Myocyte (in vitro differentiated cells): ENCODE data around the gene ELK4. TPM values are rescaled to one million over a fixed set of nuclear protein-coding genes. Genes with fewer than 3 reads are reported as not detected.
A peak's percentile ranks its signal among the peaks of the same experiment; 100 is the strongest.
"Not testable (repeated sequence)": the region's sequence is repeated elsewhere in the genome, so short reads cannot be mapped to it uniquely, and the experiment has no call there.

ENCODE experiments used
- DNase-seq: peaks from one replicate; pipeline ENCODE4 v3.0.0-alpha.2; 2012; ENCODE audit warnings: low read depth
- total RNA-seq: library from RNA; depleted of rRNA; stranded (reverse); fragments of >200 nt; gene quantifications from 2 replicates; pipeline ENCODE4 v1.2.3, GENCODE V29; 2014

ELK4 gene
- total RNA-seq, 1 donor from 2014 or later: 19.0 TPM

GRCh38 chr1:205664399-205665017 lies 32.7 kb upstream of the ELK4 start:
- peak; percentile 57 for DNase-seq

DNA sequence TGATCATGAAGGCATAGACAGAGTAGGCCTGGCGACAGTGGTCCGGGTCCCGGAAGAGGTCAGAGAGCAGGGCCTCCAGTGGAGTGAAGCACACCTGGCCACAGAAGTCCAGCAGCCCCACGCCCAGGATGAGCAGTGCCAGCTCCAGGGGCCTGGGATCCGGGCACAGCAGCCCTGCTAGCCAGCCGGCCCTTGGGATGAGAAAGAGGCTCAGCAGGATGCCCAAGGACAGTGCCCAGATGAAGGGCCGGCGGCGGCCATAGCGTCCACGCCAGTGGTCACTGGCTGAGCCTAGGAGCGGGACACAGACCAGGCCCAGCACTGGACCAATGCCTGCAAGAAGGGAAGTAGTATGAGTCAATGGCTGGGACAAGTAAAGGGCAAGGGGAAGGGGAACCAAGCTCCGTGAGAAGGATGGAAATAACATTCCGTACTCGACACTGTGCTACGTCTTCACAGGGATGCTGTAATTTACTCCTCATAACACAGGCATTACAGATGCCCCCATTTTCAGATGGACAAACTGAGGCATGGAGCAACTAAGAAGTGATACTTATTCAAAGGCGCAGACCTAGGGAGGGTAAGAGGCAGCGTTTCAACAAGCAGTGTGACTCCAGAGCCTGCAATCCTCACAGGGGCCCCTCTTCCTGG lies 31.6 kb upstream of the ELK4 start:
- no peak for DNase-seq

GRCh38 chr1:205662791-205663190 lies 31.0 kb upstream of the ELK4 start:
- no peak for DNase-seq

GRCh38 chr1:205662135-205662738 lies 30.4 kb upstream of the ELK4 start:
- no peak for DNase-seq

GRCh38 chr1:205661429-205662134 lies 29.8 kb upstream of the ELK4 start:
- no peak for DNase-seq

DNA sequence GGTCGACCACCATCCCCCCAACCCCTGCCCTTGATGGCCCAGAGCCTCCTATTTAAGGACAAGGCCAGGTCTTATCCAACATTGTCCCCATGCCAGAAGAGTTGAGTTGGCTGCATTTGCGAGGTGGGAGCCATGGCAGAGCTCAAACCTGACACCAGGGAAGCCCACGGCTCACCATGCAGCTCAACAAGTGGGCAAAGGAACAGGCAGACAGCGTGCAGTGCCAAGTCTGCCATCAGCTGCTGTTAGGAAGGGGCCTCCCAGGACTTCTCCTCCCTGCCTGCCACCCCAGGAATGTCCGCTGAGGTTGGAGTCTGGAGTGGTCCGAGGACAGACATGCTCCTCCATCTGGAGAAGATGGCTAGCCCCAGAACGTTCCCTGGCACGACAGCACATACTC lies 28.6 kb upstream of the ELK4 start:
- DNase-seq: no peak

DNA sequence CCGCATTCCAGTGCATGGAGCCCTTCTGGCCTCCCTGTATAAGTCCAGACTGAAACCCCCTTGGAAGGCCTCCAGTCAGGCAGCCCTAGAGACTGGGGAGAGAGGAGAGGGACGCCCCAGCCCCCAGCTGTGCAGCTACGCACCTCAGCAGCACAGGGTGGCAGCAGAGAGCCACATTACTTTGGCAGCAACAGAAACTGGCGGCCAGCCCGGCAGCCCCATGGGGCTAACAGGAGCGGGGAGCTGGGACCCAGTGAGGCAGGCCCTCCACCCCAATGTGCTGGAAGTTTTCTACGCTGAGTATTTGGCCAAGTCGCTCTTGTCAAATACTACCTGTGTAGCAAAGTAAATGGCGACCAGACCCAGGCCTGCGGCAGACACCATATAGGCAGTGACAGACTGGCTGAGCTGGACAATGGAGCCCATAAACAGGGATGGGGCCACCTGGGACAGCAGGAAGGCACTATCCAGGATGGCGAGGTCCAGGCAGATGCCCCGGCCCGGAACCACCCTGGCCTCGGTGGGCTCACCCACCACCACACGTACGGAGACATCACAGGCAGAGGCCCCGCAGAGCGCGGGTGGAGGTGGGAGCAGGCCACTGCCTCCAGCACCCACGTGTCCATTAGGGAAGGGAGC lies 27.3 kb upstream of the ELK4 start:
- peak; percentile 77 for DNase-seq

GRCh38 chr1:205656236-205656635 lies 24.4 kb upstream of the ELK4 start:
- peak; percentile 41 for DNase-seq

DNA sequence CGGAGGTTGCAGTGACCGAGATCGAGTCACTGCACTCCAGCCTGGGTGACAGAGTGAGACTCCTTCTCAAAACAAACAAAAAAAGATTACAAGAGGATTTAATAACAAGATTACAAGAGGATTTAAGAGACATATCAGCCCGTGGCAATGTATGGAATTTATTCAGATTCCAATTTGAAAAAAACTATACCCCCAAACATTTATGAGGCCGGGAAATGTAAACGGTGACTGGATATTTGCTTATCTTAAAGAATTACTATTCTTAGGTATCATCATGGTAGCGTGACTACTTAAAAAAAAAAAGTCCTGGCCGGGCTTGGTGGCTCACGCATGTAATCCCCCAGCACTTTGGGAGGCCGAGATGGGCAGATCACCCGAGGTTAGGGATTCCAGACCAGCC lies 21.2 kb upstream of the ELK4 start:
- DNase-seq: no peak

- DNase-seq: no peak
Measured at GRCh38 chr1:205650241-205650640, 18.4 kb upstream of the ELK4 start.

DNA sequence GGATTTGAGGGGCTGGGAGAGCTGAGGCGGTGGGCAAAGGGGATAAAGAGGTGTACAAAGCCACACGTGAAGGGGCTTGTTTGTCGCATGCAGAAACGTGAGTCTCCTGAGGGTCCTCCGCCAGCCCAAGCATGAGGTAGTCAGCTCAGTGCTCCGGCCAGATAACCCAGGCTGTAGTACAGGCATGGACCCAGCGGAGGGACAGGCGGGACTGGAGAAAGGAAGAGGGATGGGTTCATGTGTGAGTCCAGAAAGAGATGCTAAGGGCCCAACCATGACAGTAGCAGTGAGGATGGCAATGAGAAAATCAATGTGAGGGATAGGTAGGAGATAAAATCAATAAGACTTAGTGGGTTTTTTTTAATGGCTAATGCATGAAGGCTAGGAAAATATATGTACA lies 13.7 kb upstream of the ELK4 start:
- no peak for DNase-seq

DNA sequence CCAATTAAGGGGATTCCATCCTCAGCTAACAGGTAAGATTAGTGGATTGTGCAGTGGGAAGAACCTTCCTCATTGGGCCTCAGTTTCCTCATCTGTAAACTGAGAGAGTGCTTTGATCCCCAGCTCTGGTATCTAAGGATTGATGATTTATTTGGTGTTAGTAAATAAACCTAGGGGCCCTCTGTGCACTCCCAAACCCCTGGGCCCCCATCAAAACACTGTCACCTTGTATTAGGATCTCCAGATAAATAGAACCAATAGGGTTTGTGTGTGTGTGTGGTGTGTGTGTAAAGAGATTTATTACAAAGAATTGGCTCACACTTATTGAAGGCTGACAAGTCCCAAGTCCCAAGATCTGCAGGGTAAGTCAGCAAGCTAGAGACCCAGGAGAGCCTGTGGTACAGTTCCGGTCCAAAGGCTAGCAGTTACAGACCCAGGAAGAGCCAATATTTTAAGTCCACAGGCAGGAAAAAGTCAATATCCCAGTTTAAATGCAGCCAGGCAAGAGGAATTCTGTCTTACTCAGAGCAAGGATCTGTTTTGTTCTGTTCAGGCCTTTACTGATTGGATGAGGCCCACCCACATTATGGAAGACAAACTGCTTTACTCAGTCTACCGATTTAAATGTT lies 11.0 kb upstream of the ELK4 start:
- no peak for DNase-seq

GRCh38 chr1:205639567-205639966 lies 7.8 kb upstream of the ELK4 start:
- no peak for DNase-seq

DNA sequence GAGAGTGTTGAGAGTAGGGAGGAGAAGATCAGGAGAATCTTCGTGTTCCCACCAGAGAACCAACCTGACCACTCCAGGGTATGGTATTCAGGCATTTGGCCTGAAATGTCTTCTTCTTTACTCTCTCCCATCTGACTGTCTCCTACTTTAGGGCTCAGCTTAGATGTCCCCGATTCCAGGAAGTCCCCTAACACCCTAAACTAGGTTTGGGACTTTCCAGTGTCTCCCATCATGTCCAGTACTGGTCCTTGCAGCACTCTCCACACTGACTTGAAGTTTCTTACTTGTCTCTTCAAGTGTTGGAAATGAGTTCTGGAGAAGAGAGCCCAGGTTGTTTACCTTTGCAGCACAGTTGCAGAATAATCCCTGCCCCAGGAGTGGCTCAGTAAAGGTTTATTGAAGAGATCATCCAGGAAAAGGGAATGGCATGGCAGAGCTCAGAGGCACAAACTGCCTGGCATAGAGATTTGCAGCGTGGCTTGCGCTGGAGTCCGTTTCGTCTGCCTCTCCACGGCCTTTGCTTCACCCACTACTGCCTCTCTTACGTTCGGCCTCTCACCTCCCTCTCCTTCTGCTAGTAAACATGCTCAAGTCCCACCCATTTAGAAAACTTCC lies 6.2 kb upstream of the ELK4 start:
- no peak for DNase-seq

DNA sequence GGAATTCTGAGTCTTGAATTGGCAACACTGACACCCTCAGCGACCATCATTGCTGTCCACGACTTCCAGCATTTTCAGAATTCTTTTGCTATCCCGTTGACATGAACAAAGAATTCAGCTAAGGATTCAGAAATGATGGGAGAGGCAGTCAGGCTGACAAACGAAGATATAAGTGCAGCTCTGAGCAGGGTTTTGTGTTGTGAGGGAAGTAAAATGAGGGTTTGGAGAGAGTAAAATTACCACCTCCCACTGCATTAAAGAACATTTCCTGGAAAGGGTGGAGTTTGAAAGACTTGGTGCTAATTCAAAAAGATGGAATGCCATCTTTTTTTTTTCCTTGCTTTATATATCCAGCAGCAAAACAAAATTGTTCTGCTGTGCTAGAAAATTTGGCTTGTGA lies 4.9 kb upstream of the ELK4 start:
- DNase-seq: no peak

DNA sequence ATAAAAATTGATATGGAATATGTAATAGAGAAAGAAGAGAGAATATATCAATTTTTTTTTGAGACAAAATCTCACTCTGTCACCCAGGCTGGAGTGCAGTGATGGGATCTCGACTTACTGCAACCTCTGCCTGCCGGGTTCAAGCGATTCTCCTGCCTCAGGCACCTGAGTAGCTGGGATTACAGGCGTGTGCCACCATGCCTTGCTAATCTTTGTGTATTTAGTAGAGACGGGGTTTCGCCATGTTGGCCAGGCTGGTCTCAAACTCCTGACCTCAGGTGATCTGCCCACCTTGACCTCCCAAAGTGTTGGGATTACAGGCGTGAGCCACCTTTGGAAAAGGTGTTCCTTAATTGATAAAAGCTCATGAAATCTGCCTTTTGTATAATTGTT lies 4.3 kb upstream of the ELK4 start:
- DNase-seq: not testable (repeated sequence)

- no peak for DNase-seq
Measured at GRCh38 chr1:205633421-205633976, 1.7 kb upstream of the ELK4 start.

GRCh38 chr1:205632669-205633169 lies 908 bp upstream of the ELK4 start:
- DNase-seq: no peak

GRCh38 chr1:205631010-205631767 lies 622 bp downstream of the ELK4 start:
- DNase-seq: peak; percentile 75

- no peak for DNase-seq
Measured at GRCh38 chr1:205630651-205631009, 1.2 kb downstream of the ELK4 start.
